Naive thymus-derived CD4-positive, alpha-beta T cell (primary cell): ENCODE results near the gene LNP1. TPM values are rescaled to one million over a fixed set of nuclear protein-coding genes. Genes with fewer than 3 reads are reported as not detected.
"Not testable (repeated sequence)": the region's sequence is repeated elsewhere in the genome, so short reads cannot be mapped to it uniquely, and the experiment has no call there.

Experiments used
- ATAC-seq: fragments of 150-1000 bp; cut with Tn5 transposase; 2 replicates; pipeline ENCODE4 v1.10.0; 2021; ENCODE audit warnings: mild to moderate bottlenecking, moderate library complexity
- CTCF ChIA-PET: fragments of 350-600 bp; sonication (Branson Sonifier 250); formaldehyde crosslinking; loops from one replicate; lab custom pipeline; 2021; ENCODE audit warnings: antibody characterized with exemption; lab: Charles Lee
- POLR2A ChIA-PET: fragments of 350-600 bp; sonication (Branson Sonifier 250); formaldehyde crosslinking; loops from one replicate; lab custom pipeline; 2021; ENCODE audit warnings: antibody characterized with exemption, inconsistent platforms; lab: Charles Lee
- DNase-seq, 9 donors: peaks; one replicate each; pipeline versions ENCODE4 v3.0.0 to v3.0.0-alpha.2; 2020 to 2022; ENCODE audit warnings: mixed read lengths in 1 of 9
- H3K27ac ChIP-seq: one replicate; pipeline ENCODE4 v1.7.0; 2013; ENCODE audit warnings: mild to moderate bottlenecking, low read depth, low read length, moderate library complexity
- H3K27me3 ChIP-seq, 2 donors: one replicate each; pipeline ENCODE4 v1.7.0; 2013; ENCODE audit warnings: low read length in 2 of 2, mild to moderate bottlenecking in 2 of 2, moderate library complexity in 2 of 2; ENCODE audit not compliant: control insufficient read depth in 2 of 2, insufficient read depth in 2 of 2
- H3K36me3 ChIP-seq, 3 experiments: 1 replicate in 2 of 3; 2 replicates in 1 of 3; pipeline ENCODE4 v1.7.0; 2013; ENCODE audit warnings: low read length in 3 of 3, mild to moderate bottlenecking in 3 of 3, moderate library complexity in 1 of 3; ENCODE audit not compliant: insufficient read depth in 3 of 3, control insufficient read depth in 2 of 3
- H3K4me1 ChIP-seq, 2 donors: one replicate each; pipeline ENCODE4 v1.7.0; 2013; ENCODE audit warnings: low read length in 2 of 2, mild to moderate bottlenecking in 2 of 2, moderate library complexity in 1 of 2; ENCODE audit not compliant: control insufficient read depth in 2 of 2, insufficient read depth in 2 of 2
- H3K4me3 ChIP-seq: 2 replicates; pipeline ENCODE4 v1.7.0; 2013; ENCODE audit warnings: mild to moderate bottlenecking, low read length
- H3K9me3 ChIP-seq, 3 experiments: 1 replicate in 2 of 3; 2 replicates in 1 of 3; pipeline ENCODE4 v1.7.0; 2013; ENCODE audit warnings: low read length in 3 of 3; ENCODE audit not compliant: control insufficient read depth in 2 of 3
- H3K27ac Mint-ChIP-seq, 9 donors: one replicate each; pipeline ENCODE4 v1.8.0; 2020 to 2022; ENCODE audit warnings: mixed read lengths in 9 of 9, mild to moderate bottlenecking in 8 of 9, moderate library complexity in 5 of 9, inconsistent platforms in 2 of 9
- H3K27me3 Mint-ChIP-seq, 5 donors: one replicate each; pipeline ENCODE4 v1.8.0; 2021 to 2022; ENCODE audit warnings: mixed read lengths in 5 of 5, mild to moderate bottlenecking in 1 of 5
- H3K36me3 Mint-ChIP-seq, 5 donors: one replicate each; pipeline ENCODE4 v1.8.0; 2020 to 2022; ENCODE audit warnings: mixed read lengths in 5 of 5, mild to moderate bottlenecking in 3 of 5, inconsistent platforms in 1 of 5
- H3K4me1 Mint-ChIP-seq, 7 donors: one replicate each; pipeline ENCODE4 v1.8.0; 2020 to 2022; ENCODE audit warnings: mixed read lengths in 7 of 7, mild to moderate bottlenecking in 3 of 7, inconsistent platforms in 1 of 7
- H3K4me3 Mint-ChIP-seq, 10 donors: one replicate each; pipeline ENCODE4 v1.8.0; 2020 to 2022; ENCODE audit warnings: mild to moderate bottlenecking in 10 of 10, mixed read lengths in 10 of 10, moderate library complexity in 6 of 10, inconsistent platforms in 2 of 10
- H3K9me3 Mint-ChIP-seq, 11 donors: one replicate each; pipeline ENCODE4 v1.8.0; 2020 to 2022; ENCODE audit warnings: mixed read lengths in 11 of 11, mild to moderate bottlenecking in 4 of 11, inconsistent platforms in 1 of 11, moderate library complexity in 1 of 11
- intact Hi-C, 2 donors: fragments of 100-400 bp; cut with micrococcal nuclease; formaldehyde crosslinking; loops; one replicate each; pipeline ENCODE4 v1.15.1; 2023
- polyA plus RNA-seq, 2 donors: library from polyadenylated mRNA; unstranded; fragments of 300-500 nt; fragmentation: Illumina TruSeq; gene quantifications; one replicate each; pipeline ENCODE4 v1.2.3, GENCODE V29; 2021
- total RNA-seq, 6 experiments: library from RNA in 5 of 6; stranded (reverse) in 5 of 6; gene quantifications; 1 replicate in 5 of 6; 2 replicates in 1 of 6; pipeline ENCODE4 v1.2.3 and lab custom pipeline; 2021 to 2026

Gene LNP1, protein sequence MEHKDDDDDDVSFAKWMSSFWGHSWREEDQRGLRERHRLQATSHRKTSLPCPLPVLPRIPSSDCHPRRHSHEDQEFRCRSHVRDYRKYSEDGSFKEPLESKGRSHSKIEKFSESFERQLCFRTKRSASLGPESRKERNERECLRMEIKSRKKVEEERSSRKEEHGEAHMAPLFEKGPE
- total RNA-seq (1 to 10 TPM in 4 of 5 experiments, under 1 TPM in 1; 0.82 to 2.4 (median 1.6) TPM), polyA plus RNA-seq (under 1 TPM; 0.37 to 0.92 TPM), total RNA-seq (lab: John Stamatoyannopoulos, UW) (1.3 reads per million, percentile 2 among the genes with 10 or more reads in this experiment)

DNA sequence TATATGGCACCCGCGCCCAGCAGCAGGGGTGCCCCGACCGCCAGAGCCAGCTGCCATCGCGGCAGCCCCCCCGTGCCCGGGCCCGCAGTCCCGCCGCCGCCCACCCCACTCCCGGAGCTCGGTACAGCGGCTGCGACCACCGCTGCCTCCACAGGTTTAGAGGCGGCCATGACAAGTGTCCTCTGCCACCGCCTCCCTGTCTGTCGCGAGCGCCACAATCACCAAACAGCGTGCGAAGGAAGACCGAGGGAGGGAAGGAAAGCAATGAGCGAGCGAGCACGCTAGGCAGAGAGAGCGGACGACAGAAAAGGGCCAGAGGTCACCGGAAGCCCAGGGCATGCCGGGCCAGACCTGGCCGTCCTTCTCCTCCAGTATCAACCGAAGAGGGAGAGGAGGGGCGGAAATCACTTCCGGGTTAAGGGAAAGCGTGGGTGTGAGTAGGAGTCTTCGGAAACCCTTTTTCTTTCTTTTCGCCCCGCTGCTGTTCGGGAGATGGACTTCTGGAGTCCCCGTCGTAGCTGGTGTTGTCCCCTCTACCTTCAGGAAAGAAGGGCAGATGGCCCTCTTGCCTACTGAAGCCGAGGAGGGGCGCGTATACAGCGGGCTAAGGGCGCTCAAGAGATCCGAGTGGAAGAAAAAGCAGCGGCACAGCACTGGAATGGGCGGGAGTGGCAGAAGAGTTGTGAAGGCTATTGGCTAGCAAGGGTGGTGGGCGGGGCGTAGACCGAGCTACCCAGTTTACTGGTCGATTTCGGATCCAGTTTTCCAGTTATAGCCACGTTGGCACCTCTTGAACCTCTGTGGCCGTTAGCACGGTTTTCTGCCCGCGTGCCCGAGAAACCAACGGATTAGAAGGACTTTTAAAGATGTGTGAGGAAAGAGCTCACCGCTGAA, at the start of gene LNP1, which contains the start of gene TOMM70:
Gene LNP1, plus strand, starts transcription at position 760 of the 894 bp plus-strand sequence. CDS start 28,191 bp downstream, outside the sequence.
Gene TOMM70, minus strand, starts transcription at position 310 of the 894 bp plus-strand sequence. Its CDS starts 140 bp downstream, at position 170.
- H3K9me3 Mint-ChIP-seq = peaks cover 0 to 3% (median 0%) of the 10 kb centered on the region in 11 donors
- ATAC-seq = peak; percentile 93
- peak within 1 kb of the TSS; percentile 87 to 99 (median 96) for H3K4me3 Mint-ChIP-seq
- ChIA-PET CTCF (interaction anchor here (0.7 to 1.5 kb wide), 2 partner anchors 138 to 189 kb away, joined by 4 to 5 read pairs; no protein-coding TSS in a partner anchor), POLR2A (interaction anchor here (0.5 to 3.7 kb wide), 13 partner anchors 9 to 1806 kb away, joined by 3 to 21 read pairs (median 4); partner anchors contain the start of genes DCBLD2, NIT2 and TBC1D23)
- DNase-seq = peak; percentile 83 to 95 (median 94)
- peak within 1 kb of the TSS; percentile 90 to 98 (median 95) for H3K27ac Mint-ChIP-seq
- no peaks in the 10 kb centered on the region for H3K9me3 ChIP-seq
- H3K27me3 Mint-ChIP-seq = no peaks in the 10 kb centered on the region
- H3K4me3 ChIP-seq = peak within 1 kb of the TSS; percentile 90
- peaks cover 21 to 34% of the 10 kb centered on the region in 2 donors for H3K4me1 ChIP-seq
- H3K4me1 Mint-ChIP-seq = peaks cover 36 to 90% (median 77%) of the 10 kb centered on the region in 7 donors
- intact Hi-C loops = loop anchor here (1.0 to 10.0 kb wide), 27 partner anchors 40 to 1878 kb away; partner anchors contain the start of genes CEP97 (in 2 of the 2), CMSS1 (in 2 of the 2), NIT2 (in 2 of the 2) and TBC1D23 (in 2 of the 2)
- H3K27ac ChIP-seq = peak within 1 kb of the TSS; percentile 85
- H3K36me3 Mint-ChIP-seq = peaks cover 0 to 10% (median 5%) of the 10 kb centered on the region in 5 donors
- H3K27me3 ChIP-seq = no peaks in the 10 kb centered on the region
- H3K36me3 ChIP-seq = peaks cover 0 to 9% (median 0%) of the 10 kb centered on the region in 3 experiments

DNA sequence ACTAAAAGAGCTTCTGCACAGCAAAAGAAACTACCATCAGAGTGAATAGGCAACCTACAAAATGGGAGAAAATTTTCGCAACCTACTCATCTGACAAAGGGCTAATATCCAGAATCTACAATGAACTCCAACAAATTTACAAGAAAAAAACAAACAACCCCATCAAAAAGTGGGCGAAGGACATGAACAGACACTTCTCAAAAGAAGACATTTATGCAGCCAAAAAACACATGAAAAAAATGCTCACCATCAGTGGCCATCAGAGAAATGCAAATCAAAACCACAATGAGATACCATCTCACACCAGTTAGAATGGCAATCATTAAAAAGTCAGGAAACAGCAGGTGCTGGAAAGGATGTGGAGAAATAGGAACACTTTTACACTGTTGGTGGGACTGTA, 49.6 kb upstream of the LNP1 start:
- H3K27ac Mint-ChIP-seq, H3K9me3 ChIP-seq, H3K4me1 Mint-ChIP-seq, intact Hi-C loops, H3K9me3 Mint-ChIP-seq, H3K27me3 Mint-ChIP-seq, H3K27ac ChIP-seq, ATAC-seq, H3K4me1 ChIP-seq, H3K4me3 ChIP-seq, DNase-seq, CTCF ChIA-PET, H3K27me3 ChIP-seq, POLR2A ChIA-PET, H3K4me3 Mint-ChIP-seq: not testable (repeated sequence)
- H3K36me3 ChIP-seq = peaks cover 0 to 68% (median 7%) of the 10 kb centered on the region in 3 experiments
- peaks cover 25 to 55% (median 44%) of the 10 kb centered on the region in 5 donors for H3K36me3 Mint-ChIP-seq

DNA sequence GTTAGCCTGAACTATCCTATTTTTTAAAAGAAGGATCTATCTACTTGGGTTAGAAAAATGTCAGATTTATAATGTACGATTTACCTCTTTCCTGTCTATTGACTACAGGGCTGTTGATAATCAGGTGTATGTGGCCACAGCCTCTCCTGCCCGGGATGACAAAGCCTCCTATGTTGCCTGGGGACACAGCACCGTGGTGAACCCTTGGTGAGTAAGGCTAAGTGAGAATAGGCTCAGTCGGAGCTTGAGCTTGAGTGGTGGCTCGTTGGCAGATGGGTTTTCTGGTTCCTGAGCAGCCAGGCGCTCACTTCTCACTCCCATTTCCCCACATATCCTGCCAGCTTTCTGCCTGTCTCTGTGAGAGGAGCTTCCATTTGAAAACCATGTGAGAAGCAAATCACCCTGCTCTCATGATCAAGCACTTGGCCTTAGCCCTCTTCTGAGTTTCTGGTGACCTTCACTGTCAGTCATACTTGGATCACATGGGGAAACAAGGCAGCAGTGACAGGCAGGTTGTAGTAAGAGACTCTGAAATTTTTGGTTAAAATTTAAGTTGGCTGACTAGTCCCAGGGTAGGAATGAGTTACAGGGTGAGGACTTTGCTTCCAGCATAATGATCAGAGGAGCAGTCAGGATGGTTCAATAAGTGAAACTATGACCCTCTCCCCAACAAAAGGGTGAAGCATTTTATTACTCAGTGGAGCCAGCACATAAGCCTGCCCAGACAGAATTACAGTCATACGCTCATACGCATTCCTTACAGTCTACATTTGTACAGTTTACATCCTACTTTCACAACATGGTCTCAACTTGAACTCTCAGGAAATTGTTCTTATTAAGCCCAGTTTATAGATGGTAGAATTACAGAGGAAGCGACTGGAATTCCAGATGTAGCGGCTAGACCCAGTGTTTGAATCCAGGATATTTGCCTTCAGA, 48.8 kb upstream of the LNP1 start:
- DNase-seq = no peak
- Histone ChIP-seq H3K4me1 (no peaks in the 10 kb centered on the region), H3K36me3 (peaks cover 0 to 64% (median 7%) of the 10 kb centered on the region in 3 experiments), H3K27ac (no peak overlapping the region), H3K9me3 (no peaks in the 10 kb centered on the region), H3K27me3 (no peaks in the 10 kb centered on the region), H3K4me3 (no peak overlapping the region)
- Mint-ChIP-seq H3K27ac (no peak overlapping the region), H3K4me1 (no peaks in the 10 kb centered on the region), H3K36me3 (peaks cover 25 to 52% (median 43%) of the 10 kb centered on the region in 5 donors), H3K9me3 (peaks cover 0 to 4% (median 0%) of the 10 kb centered on the region in 11 donors), H3K27me3 (no peaks in the 10 kb centered on the region), H3K4me3 (no peak overlapping the region)
- POLR2A ChIA-PET = no interaction called here
- no peak for ATAC-seq
- CTCF ChIA-PET = no interaction called here
- intact Hi-C loops = no loop called here

DNA sequence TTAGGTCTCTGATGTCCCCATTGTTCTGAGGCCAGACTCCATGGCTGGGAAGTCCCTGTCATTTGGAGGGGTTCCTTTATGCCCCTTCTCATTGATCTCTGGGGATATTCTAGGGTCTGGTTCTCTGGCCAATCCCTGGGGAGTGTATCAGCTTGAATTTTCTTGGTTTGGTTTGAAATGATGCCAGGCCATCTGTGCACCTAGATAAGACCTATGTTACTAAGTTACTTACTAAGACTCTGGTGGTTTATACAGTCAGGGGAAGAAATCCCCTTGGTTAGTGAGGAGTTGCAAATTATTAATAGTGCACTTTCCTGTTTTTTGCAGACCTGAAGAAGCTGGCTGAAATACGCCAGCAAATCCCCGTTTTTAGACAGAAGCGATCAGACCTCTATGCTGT, 46.5 kb upstream of the LNP1 start:
- ATAC-seq = no peak
- Histone ChIP-seq H3K4me3 (no peak overlapping the region), H3K36me3 (peaks cover 0 to 41% (median 0%) of the 10 kb centered on the region in 3 experiments), H3K27me3 (no peaks in the 10 kb centered on the region), H3K9me3 (no peaks in the 10 kb centered on the region), H3K4me1 (no peaks in the 10 kb centered on the region), H3K27ac (no peak overlapping the region)
- POLR2A ChIA-PET = no interaction called here
- no peak for DNase-seq
- H3K4me3 Mint-ChIP-seq = no peak overlapping the region
- H3K27ac Mint-ChIP-seq = peak overlapping the region in 1 of 9 donors; percentile 4
- H3K36me3 Mint-ChIP-seq = peaks cover 17 to 48% (median 30%) of the 10 kb centered on the region in 5 donors
- H3K27me3 Mint-ChIP-seq = no peaks in the 10 kb centered on the region
- peaks cover 0 to 4% (median 0%) of the 10 kb centered on the region in 11 donors for H3K9me3 Mint-ChIP-seq
- intact Hi-C loops = no loop called here
- peaks cover 0 to 6% (median 0%) of the 10 kb centered on the region in 7 donors for H3K4me1 Mint-ChIP-seq
- CTCF ChIA-PET = interaction anchor here (1.6 kb wide), 1 partner anchor 10 kb away, joined by 3 read pairs; no protein-coding TSS in a partner anchor

DNA sequence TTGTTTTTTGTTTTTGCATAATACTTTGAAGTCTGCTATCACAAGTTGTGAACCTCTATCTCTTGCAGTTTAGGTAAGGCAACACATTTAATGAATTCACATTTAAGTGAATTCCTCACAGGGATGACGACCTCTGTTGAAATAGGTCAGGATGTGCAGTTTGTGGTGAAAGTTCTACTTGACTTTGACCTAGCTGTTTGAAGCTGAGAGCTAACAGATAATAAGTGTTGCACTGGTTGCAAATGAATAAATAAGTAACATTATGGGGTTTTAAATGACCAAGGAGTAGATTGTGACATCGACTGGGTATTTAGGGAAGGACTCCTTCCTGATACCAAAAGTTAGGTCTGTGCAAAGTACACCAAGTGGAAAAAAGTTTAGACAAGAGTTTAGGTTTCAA, 42.9 kb upstream of the LNP1 start:
- ChIA-PET POLR2A (no interaction called here), CTCF (no interaction called here)
- Histone ChIP-seq H3K4me1 (no peaks in the 10 kb centered on the region), H3K36me3 (peaks cover 0 to 33% (median 0%) of the 10 kb centered on the region in 3 experiments), H3K27me3 (no peaks in the 10 kb centered on the region), H3K4me3 (no peak overlapping the region), H3K27ac (no peak overlapping the region), H3K9me3 (no peaks in the 10 kb centered on the region)
- Mint-ChIP-seq H3K27ac (peak overlapping the region in 4 of 9 donors; percentile 14 to 78 (median 20)), H3K9me3 (peaks cover 0 to 6% (median 3%) of the 10 kb centered on the region in 11 donors), H3K4me3 (no peak overlapping the region), H3K4me1 (peaks cover 0 to 7% (median 0%) of the 10 kb centered on the region in 7 donors), H3K36me3 (peaks cover 19 to 48% (median 26%) of the 10 kb centered on the region in 5 donors), H3K27me3 (no peaks in the 10 kb centered on the region)
- DNase-seq (no peak), ATAC-seq (no peak)
- intact Hi-C loops = no loop called here
